Limb (tissue), 2 donors: Measurements from ENCODE around the gene C1RL.

Experiments
- DNase-seq, 2 donors: peaks; one replicate each; pipeline ENCODE4 v3.0.0-alpha.2; 2016; ENCODE audit errors: extremely low spot score in 2 of 2

C1RL gene

DNA sequence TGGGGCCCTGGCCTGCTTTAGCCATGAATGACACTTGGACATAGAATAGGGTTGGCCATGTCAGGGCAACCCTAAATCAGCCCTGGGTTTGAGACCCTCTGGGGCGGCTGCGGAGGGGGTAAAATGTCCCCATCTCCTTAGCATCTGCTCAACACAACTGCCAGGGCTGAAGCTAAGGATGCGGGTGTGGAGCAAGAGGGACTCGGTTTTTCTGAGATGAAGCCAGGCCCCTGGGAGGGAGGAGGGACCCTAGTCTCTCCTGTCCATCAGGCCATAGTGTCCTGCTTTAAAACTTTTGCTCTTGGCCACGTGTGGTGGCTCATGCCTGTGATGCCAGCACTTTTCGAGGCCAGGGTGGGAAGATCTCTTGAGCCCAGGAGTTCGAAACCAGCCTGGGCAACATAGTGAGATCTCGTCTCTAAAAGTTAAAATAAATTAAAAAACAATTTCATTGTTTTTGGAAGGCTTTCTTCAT lies 16.0 kb downstream of the C1RL start:
- no peak for DNase-seq

DNA sequence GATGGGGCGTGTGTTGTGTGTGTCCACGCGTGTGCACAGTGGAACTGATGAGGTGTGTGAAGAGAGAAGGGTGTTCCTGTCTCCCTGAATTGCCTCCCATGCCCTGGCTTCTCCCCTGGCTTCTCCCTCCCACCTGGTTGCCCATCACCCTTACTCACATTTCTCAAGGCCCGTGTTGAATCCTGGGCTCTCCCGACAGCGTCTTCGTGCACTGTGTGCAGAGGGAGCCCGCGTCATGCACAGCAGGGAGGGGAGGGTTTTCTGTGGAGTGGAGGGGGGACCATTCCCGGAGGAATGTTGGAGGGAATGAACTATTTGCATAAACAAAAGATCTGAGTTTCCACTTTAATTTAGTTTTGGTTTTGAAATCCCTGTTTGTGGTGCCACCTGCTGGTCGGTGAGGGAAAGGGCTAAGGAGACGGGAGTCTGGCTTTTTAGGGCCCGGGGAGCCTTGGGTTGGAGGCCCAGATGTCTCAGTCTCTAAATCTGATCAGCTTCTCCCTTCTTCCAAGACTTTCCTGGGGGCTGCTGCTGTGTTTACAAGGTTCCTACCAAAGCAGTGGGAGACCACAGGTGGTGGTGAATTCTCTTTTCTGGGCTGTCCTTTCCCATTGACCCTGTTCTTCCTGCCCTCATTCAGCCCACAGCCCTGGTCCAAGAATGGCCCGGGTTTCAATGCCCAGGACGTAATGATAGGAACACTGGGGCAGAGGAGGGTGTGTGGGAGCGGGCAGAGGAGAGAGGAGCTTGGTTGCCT lies 16.6 kb downstream of the C1RL start, which contains the start of gene C1R:
TSS of gene C1R (minus strand) at position 217 of the 757 bp plus-strand sequence. CDS start at position 160, 57 bp downstream.
- DNase-seq, result peak; percentile 80 to 82

DNA sequence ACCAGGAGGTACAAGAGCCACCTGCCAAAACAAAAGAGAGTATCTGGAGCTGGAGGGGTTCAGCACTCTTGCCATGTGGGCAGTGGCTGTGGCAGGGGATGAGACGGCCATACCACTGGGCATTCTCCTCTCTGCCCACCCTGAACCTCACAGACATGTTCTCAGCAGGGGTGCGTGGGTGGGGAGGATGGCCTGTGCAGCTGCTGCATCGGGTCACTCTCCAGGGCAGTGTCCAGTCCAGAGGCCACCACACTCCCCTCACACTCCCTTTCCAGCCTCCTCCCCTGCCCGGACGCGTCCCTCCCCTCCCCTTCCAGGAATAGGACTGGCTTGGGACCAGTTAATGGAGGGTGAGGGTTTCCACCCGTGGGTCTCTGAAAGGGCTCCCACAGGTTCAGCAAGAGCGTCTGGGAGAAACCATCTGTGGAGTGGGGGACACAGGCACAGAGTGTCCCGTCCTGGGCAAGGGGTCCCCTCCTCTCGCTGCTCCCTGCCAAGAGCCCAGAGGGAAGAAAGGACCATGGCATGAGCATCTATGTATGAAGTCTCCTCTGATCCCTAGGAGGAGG lies 17.3 kb downstream of the C1RL start:
- DNase-seq, result peak in 1 of 2 donors; percentile 49

DNA sequence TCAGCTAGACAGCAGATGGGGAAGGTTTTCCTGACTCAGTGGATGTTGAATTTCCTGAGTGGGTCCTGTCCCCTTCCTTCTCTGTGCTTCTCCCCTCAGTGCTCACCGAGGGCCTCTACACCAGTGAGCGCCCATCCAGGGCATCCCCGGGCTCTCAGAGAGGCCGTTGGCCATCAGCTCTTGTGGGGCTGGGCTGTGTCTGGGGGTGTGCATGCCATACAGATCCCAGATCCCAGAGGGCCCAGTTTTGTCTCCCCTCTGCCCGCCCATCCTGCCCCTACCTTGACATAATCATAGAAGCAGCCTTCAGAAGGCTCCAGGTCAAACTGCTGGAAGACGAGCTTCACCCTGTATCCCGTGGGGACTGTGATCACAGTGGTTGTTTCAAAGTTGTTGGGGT lies 17.8 kb downstream of the C1RL start:
- no peak for DNase-seq

DNA sequence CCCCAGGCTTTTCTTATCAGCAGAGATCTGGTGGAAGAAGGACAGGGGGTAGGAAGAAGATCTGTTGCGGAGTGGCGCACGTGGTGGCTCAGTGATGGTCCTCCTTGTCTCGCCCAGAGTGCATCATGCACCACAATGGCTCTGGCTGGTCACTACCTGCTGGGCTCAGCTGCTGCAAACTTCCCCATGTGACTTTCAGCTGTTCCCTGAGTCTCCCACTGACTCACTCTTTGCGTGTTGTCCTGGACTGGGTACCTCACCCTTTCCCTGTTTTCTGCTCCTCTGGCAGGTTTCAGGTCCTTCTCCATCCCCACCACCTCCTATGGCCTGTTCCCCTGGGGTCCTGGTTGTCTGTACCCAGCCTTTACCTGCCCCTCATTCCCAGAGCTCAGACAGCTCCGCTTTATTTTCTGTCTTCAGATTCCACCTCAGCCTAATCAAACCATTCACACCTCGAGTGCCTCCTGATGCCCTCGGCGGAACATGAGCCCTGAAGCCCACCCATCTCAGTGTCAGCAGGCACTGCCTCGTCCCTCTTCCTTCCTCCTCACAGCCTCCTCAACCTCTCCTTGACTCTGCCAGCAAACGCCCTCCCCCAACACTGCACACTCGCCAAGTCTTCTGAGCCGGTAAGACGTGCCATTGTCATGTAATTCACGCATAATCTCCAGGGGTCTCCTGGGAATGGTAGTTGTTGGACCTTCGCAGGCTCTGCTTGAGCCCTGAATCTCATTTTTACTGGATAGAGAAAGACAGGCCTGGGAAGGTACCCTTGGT lies 18.6 kb downstream of the C1RL start:
- DNase-seq, result no peak

DNA sequence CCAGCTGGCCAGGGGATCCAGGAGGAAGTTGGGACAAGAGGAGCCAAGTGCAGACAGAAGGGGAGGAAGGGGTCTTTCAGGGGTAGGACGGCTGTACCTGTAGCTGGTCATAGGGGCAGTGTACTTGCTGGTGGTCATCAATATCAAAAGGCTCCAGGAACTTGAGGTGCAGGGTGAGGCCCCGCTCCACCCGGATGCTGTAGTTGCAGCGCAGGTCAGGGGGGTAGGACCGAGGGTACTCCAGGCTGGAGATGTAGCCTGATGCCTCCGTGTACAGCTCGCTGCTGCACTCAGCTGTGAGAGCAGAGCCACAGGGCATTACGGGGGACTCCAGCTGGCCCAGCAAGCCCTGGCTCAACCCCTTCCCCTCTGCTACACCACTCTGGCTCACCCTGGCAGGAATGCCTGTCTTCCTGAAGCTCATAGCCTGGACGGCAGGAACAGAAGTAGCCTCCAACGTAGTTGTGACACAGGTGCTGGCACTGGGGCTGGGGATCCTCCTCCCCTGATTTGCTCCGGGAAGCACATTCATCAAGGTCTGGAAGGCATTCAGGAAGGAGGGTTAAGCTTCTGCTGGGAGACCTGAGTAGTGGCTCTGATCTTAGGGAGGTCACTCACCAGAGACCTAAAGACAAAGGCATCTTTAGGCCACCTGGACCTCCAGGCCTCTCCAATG lies 19.7 kb downstream of the C1RL start:
- DNase-seq, result no peak

DNA sequence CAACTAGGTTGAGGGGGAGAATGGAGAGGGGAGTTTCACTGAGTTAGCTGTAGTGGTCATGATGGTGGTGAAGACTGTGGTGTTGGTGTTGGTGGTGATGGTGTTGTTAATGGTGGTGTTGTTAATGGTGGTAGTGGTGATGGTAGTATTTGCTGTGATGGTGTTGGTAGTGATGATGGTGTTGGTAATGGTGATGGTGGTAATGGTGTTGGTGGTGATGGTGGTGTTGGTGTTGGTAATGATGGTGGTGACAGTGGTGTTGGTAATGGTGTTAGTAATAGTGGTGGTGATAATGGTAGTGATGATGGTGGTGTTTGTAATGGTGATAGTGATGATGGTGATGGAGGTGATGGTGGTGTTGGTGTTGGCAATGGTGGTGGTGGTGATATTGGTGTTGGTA lies 25.9 kb downstream of the C1RL start:
- DNase-seq, result no peak

DNA sequence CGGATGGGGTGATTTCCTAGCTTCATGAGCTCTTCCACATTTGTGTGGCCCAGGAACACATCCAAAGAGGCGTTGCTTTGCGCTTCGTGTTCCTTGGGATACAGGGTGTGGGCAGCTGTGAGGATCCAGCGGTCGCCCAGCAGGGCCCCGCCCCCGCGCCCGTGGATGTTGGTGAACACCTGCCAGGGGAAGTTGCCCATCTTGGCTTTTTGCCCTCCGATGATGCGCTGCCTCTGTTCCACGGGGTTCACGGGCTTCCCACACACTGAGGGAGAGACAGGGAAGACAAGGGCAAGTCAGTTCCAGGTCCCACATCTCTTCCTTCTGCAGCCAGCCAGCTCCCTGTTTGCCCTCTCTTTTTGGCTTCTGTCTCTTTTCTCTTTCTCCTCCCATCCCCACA lies 28.0 kb downstream of the C1RL start:
- no peak for DNase-seq

DNA sequence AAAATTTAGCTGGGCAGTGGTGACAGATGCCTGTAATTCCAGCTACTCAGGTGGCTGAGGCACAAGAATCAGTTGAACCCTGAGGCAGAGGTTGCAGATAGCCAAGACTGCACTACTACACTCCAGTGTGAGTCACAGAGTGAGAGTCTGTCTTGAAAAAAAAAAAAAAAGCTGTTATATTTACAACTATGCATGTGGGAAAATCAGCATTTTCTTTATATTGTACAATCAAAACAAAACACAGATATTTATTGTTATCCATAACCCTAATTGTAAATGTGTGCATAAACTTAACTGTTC lies 29.2 kb downstream of the C1RL start:
- DNase-seq, result no peak

DNA sequence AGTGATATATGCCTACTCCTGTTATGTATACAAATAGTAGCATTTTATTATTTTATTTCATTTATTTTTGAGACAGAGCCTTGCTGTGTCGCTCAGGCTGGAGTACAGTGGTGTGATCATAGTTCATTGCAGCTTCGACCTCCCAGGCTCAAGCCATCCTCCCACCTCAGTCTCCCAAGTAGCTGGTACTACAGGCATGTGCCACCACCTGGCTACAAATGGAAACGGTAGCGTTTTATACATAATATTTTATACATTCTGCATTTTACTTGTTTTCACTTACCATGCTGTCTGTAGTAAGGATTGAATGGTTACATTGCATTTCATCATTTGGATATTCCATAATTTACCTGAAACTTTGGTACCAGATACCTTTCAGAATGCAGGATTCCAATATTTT lies 30.9 kb downstream of the C1RL start:
- DNase-seq, result no peak

DNA sequence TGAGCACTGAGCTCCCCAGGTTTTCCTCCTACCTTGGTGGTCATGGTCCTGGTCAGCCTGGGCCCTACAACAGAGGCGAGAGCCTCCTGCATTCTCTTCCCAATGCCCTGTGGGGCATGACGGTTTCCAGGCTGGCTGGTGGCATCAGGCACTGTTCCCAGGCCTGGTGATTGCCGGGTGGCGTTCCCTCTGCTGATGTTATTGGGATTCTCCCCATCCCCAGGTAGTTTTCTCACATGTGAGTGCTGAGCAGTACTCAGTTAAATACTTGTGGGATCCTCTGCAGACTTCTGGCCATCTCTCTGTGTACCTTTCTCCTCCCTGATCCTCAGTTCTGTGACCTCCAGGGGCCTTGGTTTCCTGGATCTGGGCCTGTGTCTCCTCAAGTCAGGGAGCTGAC lies 32.5 kb downstream of the C1RL start:
- no peak for DNase-seq

DNA sequence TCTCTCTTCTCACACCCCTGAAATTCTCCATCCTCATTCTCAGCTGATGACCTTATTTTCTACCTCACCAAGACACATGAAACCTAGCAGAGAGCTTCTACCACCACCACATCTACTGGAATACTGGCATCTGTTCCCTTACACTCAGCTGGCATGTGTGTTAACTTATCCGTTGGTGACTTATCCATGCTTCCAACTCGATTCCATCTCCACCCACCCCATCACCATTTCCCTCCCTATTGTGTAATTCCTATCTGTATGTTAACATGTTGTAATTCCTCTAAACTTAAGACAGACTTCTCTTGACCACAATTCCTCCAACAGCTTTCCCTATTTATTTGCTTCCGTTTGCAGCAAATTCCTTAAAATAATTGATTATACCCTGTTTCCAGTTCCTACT lies 33.1 kb downstream of the C1RL start:
- no peak for DNase-seq

DNA sequence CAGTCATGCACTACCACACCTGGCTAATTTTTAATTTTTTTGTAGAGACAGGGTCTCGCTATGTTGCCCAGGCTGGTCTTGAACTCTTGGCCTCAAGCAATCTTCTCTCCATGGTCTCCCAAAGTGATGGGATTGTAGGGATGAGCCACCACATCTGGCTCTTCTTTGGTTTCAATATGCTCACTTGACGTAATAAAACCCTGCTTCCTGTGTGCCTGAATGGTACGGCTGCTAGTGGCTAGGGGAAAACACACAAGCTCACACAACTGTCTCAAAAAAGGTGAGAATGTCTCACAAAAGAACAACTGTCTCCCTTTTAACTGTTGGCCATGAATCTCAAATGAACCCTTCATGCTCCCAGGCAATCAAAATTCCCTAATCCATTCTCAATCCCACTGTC lies 33.5 kb downstream of the C1RL start:
- DNase-seq, result no peak

DNA sequence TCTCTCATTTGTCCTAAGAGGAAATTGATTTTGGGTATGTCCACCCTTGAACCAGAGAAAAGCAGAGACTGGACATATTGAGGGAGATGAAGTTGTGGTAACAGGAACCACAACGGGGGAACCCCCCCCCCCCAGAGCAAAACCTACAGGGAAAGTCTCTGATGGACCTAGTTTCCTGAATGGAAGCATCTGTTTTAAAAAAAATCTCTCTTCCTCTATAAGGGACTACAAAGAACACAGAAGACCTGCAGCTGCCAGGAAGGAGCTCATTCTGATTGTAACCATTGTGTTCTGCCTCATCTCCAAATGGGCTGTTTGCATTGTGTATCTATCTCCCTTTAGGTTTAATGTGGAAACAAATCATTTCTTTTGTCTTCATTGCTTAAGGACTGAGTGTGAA lies 35.1 kb downstream of the C1RL start:
- no peak for DNase-seq

DNA sequence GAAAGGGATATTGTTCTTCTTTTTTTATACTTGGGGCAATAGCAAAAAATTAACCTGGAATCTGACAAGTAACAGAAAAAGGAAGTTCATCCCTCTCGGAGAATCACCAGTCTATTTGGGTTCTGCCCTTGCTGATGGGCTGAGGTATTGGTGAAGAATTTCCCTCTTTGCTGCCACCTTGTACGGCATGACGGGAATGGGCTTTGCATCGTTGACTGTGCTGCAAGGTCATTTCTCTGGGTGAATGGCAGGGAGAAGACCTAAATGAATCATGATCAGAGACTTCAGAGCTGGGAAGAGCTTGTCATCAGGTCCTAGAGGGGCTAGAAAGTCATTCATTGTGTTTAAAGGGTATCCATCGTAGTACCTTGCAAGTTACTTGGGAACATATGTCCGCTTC lies 36.5 kb downstream of the C1RL start:
- DNase-seq, result no peak

DNA sequence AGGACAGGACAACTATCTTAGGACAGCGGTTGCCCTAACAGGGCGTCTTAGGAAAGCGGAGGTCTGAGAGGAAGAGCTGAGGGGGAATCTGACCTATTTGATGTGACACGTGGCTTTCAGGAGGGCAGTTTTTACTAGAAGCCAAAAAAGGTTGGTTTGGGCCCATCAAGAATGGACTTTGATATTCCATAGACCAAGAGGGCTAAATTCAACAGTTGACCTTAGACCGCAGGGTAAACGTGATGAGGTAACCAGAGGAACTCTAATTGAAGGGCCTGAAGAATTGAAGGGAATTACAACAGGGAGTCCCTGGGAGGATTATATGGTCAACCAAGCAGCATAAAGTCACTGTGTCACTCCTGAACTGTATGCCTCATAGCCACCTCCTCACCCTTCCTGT lies 37.0 kb downstream of the C1RL start:
- DNase-seq, result no peak

DNA sequence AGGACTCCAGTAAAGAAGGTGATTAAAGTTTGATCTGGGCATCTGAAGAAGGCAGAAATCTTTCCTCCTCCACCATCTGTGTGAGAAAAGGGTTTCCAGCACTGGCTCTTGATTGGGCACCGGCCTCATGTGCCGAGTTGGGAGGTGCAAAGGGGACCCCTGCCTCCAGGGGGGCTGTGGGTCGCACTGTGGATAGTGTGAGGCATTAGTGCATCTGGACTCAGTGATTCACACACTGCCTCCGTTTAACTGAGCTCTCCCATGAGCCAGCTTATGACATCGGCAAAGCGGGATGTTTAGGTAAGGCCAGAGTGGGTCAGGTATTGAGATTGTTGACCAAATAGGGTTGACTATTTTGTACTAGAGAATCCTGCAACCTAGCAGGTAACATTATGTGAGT lies 39.6 kb downstream of the C1RL start:
- DNase-seq, result no peak

DNA sequence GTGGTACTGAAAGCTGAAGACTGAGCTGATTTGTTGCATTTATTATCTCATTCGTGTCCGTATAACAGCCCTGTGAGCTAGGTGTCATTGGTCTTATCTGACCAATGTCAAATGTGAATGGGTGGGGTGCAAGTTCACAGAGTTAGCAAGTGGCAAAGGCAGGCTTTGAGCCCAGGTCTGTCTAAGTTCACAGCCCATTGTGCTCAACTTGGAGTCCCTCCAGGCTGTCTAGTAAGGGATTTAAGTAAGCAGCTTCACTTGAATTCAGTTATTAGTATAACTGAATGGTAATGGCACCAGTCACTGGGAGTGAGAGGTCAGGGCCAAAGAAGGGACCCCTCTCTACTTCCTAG lies 40.0 kb downstream of the C1RL start:
- DNase-seq, result no peak

DNA sequence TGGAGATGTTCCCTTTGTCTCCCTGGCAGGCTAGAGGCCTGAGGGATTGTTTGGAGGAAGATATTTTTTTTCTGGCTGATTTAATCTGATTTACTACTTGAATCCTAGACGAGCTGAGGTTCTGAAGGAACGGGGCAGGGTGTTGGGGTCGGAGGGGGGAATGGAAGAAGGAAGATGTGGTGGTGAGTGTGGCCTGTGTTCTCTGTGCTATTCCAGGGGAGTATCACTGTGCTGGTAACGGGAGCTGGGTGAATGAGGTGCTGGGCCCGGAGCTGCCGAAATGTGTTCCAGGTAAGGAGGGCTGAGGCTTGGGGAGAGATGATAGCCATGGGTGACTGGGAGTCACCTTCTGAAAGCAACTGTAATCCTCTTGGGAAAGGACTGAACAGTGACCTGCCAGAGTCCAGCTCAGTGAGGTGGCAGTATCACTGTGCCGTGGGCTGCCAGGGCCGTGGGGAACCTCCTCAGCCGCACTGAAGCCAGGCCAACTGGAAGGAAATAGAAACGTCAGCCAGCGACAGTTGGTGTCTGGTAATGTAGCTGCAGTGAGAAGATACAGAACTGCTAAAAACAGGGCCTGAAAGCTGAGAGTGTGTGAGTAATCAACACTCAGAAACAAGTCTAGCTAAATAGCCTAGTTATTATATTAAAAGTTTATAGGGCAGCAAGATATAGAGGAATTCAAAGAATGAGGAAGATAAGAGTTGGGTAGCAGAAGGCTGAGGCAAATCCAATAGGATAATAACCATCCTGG lies 40.6 kb downstream of the C1RL start:
- no peak for DNase-seq

DNA sequence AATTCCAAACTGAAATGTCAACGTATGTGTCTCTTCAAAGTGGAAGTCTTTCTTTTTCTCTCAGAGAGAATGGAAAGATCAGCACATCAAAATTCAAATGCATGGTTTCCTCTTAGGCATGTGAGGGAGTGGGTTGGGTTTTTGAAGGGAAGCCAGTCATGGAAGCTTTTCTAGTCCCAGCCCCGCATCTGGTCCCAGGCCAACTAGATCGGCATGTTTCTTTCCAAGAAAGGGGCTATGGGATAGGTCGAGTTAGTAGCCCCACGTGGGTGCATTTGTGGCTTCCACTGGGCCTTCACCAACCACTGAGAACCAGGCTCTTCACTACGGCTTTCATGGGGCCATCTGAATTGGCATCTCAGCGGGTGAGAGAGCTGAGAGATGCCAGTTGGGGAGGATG lies 41.9 kb downstream of the C1RL start:
- no peak for DNase-seq

DNA sequence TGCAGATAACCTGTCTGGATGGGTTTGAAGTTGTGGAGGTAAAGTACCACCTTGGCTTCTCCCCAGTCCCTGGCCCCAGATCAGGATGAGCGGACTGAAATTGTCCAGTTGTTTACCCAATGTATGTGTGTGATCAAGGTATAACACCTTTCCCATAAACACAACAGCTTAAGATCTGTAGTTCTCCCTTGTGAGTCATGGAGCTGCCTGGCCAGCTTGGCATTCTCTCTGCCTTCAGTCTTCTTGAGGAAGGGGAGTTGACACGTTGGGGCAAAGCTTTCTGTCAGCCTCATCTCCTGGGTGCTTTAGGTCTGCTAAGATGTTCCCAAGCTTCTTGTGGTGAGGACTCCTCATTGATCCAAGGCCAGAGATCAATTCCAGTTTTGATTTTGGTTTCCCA lies 42.4 kb downstream of the C1RL start:
- no peak for DNase-seq
